ENCODE results near the gene KRTAP10-9. TPM values are rescaled to one million over a fixed set of nuclear protein-coding genes. Genes with fewer than 3 reads are reported as not detected.

The KRTAP10-9 gene
- total RNA-seq, 2 experiments from 2014 or later: not detected

DNA sequence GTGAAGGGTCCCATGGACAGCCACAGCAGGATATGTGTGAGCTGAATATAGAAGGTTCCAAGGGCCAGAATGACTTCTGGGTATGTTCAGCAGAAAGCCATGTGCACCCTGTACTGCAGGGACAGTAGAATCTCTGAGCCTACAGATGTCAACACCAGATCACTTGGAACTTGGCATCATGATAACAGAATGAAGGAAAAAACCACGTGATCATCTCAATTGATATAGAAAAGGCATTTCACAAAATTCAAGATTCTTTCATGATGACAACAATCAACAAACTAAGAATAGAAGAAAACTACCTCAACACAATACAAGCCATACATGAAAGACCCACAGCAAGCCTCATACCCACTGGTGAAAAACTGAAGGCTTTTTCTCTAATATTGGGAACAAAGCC lies 40.7 kb downstream of the KRTAP10-9 start:
- CTCF ChIA-PET: no interaction called here
- intact Hi-C loops (cut with micrococcal nuclease): no loop called here
- H3K36me3 Mint-ChIP-seq: peaks cover 4% of the 10 kb centered on the region
- H3K4me1 Mint-ChIP-seq (ENCODE audit: low read depth): no peaks in the 10 kb centered on the region
- H3K27me3 Mint-ChIP-seq: no peaks in the 10 kb centered on the region
- no peak overlapping the region for H3K4me3 Mint-ChIP-seq
- DNase-seq: no peak
- POLR2A ChIA-PET: no interaction called here
- peaks cover 16% of the 10 kb centered on the region for H3K9me3 Mint-ChIP-seq
- H3K27ac Mint-ChIP-seq: no peak overlapping the region

DNA sequence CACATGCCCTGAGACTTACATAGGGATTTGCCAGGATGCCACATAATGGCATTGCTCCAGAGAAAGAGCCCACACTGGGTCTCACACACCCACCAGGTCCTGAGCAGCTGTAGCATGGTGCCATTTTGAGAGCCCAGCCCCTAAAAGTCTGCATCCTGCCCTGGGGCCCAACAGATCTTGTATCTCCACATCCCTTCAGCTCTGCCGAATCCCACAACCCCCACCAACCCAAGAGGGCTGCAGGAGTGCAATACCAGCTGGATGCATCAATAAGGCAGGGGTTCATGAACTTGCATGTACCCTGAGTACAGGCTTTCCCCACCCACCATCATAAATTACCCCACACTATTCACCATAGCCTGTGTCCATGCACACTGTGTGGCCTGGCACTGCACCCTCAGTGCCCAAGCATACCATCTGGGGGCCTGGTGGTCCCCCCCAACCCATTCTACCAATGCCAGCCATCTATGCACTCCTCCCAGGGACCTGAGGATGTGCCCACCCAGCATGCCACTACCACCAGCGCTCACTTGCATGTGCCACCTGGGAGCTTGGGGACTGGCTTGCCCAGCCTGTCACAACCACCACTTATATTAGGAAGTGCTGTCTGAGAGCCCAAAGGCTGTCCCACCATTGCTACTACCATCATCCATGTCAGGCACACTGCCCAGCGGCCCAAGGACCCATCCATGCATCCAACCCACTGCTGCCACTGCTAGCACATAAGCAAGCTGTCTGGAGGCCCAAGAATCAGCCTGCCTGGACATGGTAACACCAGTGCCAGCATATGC lies 43.9 kb downstream of the KRTAP10-9 start:
- ChIA-PET CTCF (no interaction called here), POLR2A (no interaction called here)
- no peaks in the 10 kb centered on the region for H3K27me3 Mint-ChIP-seq
- H3K9me3 Mint-ChIP-seq: peaks cover 20% of the 10 kb centered on the region
- intact Hi-C loops (cut with micrococcal nuclease): no loop called here
- H3K4me1 Mint-ChIP-seq (ENCODE audit: low read depth): no peaks in the 10 kb centered on the region
- H3K36me3 Mint-ChIP-seq: peaks cover 7% of the 10 kb centered on the region
- H3K27ac Mint-ChIP-seq: no peak overlapping the region
- no peak overlapping the region for H3K4me3 Mint-ChIP-seq
- no peak for DNase-seq

DNA sequence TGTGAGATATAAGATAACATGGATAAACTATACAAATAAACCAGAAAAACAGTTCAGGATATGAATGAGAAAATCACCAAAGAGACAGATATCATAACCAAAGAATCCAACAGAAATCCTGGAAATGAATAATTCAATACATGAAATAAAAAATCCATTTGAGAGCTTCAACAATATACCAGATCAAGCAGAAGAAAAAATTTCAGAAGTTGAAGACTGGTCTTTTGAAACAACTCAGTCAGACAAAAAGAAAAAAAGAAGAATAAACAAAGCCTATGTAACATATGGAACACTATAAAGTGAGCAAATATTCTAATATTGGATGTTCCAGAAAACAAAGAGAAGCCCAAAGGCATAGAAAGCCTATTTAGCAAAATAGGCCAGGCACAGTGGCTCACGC lies 45.0 kb downstream of the KRTAP10-9 start:
- DNase-seq: no peak
- Mint-ChIP-seq H3K36me3 (peaks cover 7% of the 10 kb centered on the region), H3K4me1 (ENCODE audit: low read depth) (no peaks in the 10 kb centered on the region), H3K4me3 (no peak overlapping the region), H3K9me3 (peaks cover 20% of the 10 kb centered on the region), H3K27me3 (no peaks in the 10 kb centered on the region), H3K27ac (no peak overlapping the region)
- intact Hi-C loops (cut with micrococcal nuclease): no loop called here
- CTCF ChIA-PET: no interaction called here
- POLR2A ChIA-PET: no interaction called here

DNA sequence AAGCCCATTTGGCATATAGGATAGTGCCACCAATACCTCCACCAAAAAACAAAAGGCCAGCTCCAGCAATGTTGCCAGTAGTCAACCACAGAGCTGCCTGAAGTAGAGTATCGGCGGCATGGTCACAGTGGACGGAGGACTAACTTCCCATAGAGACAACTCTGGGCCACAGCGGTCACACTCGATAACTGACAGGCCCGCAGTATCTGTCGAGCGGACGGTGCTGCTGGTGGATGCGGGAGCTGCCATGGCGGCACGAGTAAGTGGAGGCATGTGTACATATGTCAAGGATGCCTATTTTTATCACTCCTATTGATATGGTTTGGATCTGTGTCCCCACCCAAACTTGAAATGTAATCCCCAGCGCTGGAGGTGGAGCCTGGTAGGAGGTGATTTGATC lies 51.0 kb downstream of the KRTAP10-9 start:
- no peak overlapping the region for H3K27ac Mint-ChIP-seq
- intact Hi-C loops (cut with micrococcal nuclease): no loop called here
- H3K9me3 Mint-ChIP-seq: peaks cover 6% of the 10 kb centered on the region
- no peak overlapping the region for H3K4me3 Mint-ChIP-seq
- POLR2A ChIA-PET: no interaction called here
- no peaks in the 10 kb centered on the region for H3K4me1 Mint-ChIP-seq (ENCODE audit: low read depth)
- CTCF ChIA-PET: no interaction called here
- no peak for DNase-seq
- H3K36me3 Mint-ChIP-seq: peaks cover 1% of the 10 kb centered on the region
- no peaks in the 10 kb centered on the region for H3K27me3 Mint-ChIP-seq

Other genes starting within 250 kb of the KRTAP10-9 start
- 1 to 10 TPM; 2.6 to 2.8 TPM for gene LRRC3, start 171.6 kb upstream of the KRTAP10-9 start, total RNA-seq
- gene KRTAP10-1, start 86.9 kb upstream of the KRTAP10-9 start, total RNA-seq: not detected
- gene KRTAP10-2, start 75.6 kb upstream of the KRTAP10-9 start, total RNA-seq: not detected
- gene KRTAP10-3, start 68.3 kb upstream of the KRTAP10-9 start, total RNA-seq: not detected
- not detected for gene KRTAP10-4, start 53.4 kb upstream of the KRTAP10-9 start, total RNA-seq
- gene KRTAP10-5, start 46.5 kb upstream of the KRTAP10-9 start, total RNA-seq: not detected
- gene KRTAP10-6, start 34.6 kb upstream of the KRTAP10-9 start, total RNA-seq: not detected
- not detected for gene KRTAP10-7, start 26.5 kb upstream of the KRTAP10-9 start, total RNA-seq
- gene KRTAP10-8, start 15.0 kb upstream of the KRTAP10-9 start, total RNA-seq: not detected
- gene KRTAP10-10, start 10.3 kb downstream of the KRTAP10-9 start, total RNA-seq: not detected
- gene KRTAP10-11, start 19.3 kb downstream of the KRTAP10-9 start, total RNA-seq: not detected
- gene KRTAP12-4, start 27.6 kb downstream of the KRTAP10-9 start, total RNA-seq: not detected
- not detected for gene KRTAP12-3, start 30.8 kb downstream of the KRTAP10-9 start, total RNA-seq
- not detected for gene KRTAP12-2, start 39.8 kb downstream of the KRTAP10-9 start, total RNA-seq
- not detected for gene KRTAP12-1, start 55.1 kb downstream of the KRTAP10-9 start, total RNA-seq
- gene KRTAP10-12, start 70.1 kb downstream of the KRTAP10-9 start, total RNA-seq: not detected
- not detected for gene TSPEAR, start 84.5 kb downstream of the KRTAP10-9 start, total RNA-seq
- 10 to 100 TPM; 87.6 to 96.0 TPM for gene UBE2G2, start 174.7 kb downstream of the KRTAP10-9 start, total RNA-seq
- 10 to 100 TPM; 77.2 to 77.6 TPM for gene SUMO3, start 191.0 kb downstream of the KRTAP10-9 start, total RNA-seq
- gene PTTG1IP, start 246.6 kb downstream of the KRTAP10-9 start, total RNA-seq: 10 to 100 TPM; 43.0 to 44.4 TPM

All from activated CD4-positive, alpha-beta memory T cell treated with anti-CD3 and anti-CD28 coated beads for 36 hours (primary cell).